Nephron (organoid): ENCODE data around the gene SIGLEC9.

Experiments used
- H3K27ac Mint-ChIP-seq, 3 experiments: 2 replicates each; pipeline ENCODE4 v1.8.0; 2020; ENCODE audit warnings: mixed read lengths in 3 of 3, mild to moderate bottlenecking in 2 of 3, moderate library complexity in 1 of 3
- H3K27me3 Mint-ChIP-seq: 2 replicates; pipeline ENCODE4 v1.8.0; 2021; ENCODE audit warnings: low read depth, mild to moderate bottlenecking, moderate library complexity, mixed read lengths
- H3K36me3 Mint-ChIP-seq: 2 replicates; pipeline ENCODE4 v1.8.0; 2020; ENCODE audit warnings: low read depth, mixed read lengths
- H3K4me1 Mint-ChIP-seq: 2 replicates; pipeline ENCODE4 v1.8.0; 2020; ENCODE audit warnings: mixed read lengths
- H3K4me3 Mint-ChIP-seq, 3 experiments: 2 replicates each; pipeline ENCODE4 v1.8.0; 2020; ENCODE audit warnings: mild to moderate bottlenecking in 3 of 3, mixed read lengths in 3 of 3, moderate library complexity in 2 of 3
- H3K9me3 Mint-ChIP-seq: 2 replicates; pipeline ENCODE4 v1.8.0; 2020; ENCODE audit warnings: mixed read lengths
- TF ChIP-seq, protein P1 (sequence below), 3 experiments: fragments of 200-600 bp; sonication (generic); IDR thresholded peaks; one replicate each; pipeline ENCODE4 v1.5.0; 2021; ENCODE audit warnings: antibody characterized with exemption in 3 of 3; ENCODE audit not compliant: unreplicated experiment in 3 of 3

SIGLEC9 gene

DNA sequence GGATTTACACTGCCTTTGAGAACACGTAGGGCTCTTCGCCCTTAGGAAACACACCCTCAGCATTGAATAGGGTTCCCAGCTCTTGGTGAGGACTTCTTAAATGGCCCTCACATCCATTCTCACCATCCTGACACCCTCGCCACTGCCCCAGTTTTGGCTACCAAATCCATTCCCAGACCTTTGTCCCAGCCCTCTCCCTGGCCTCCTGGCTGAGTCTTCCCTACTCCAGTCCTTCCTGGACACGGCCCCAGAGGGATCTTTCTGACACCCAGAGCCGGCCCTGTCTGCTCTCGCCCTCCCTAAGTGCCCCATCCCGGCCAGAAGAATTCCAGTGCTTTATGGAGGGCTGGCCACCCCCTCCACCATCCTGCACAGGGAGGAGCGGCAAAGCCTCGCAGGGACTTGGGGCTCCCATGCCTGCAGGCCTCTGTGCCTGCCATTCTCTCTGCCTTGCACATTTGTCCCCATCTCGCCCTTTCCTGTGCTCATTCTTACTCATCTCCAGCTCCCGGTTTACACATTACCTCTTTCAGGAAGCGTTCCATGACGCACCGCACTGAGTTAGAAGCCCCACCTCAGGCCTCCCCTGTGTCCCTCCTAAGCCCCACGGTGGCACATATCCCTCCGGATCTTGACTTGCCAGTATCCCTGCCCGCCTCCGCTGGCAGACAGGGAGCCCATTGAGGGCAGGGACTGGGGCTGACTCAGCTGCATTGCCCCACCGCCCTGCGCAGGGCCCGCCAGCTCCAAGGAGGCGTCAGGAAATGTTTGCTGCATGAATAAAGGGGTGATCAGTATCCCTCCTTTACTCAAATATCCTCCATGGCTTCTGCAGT is 31.0 kb upstream of the SIGLEC9 start:
- no peaks in the 10 kb centered on the region for H3K36me3 Mint-ChIP-seq
- TF ChIP-seq, protein P1, sequence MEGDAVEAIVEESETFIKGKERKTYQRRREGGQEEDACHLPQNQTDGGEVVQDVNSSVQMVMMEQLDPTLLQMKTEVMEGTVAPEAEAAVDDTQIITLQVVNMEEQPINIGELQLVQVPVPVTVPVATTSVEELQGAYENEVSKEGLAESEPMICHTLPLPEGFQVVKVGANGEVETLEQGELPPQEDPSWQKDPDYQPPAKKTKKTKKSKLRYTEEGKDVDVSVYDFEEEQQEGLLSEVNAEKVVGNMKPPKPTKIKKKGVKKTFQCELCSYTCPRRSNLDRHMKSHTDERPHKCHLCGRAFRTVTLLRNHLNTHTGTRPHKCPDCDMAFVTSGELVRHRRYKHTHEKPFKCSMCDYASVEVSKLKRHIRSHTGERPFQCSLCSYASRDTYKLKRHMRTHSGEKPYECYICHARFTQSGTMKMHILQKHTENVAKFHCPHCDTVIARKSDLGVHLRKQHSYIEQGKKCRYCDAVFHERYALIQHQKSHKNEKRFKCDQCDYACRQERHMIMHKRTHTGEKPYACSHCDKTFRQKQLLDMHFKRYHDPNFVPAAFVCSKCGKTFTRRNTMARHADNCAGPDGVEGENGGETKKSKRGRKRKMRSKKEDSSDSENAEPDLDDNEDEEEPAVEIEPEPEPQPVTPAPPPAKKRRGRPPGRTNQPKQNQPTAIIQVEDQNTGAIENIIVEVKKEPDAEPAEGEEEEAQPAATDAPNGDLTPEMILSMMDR (IDR thresholded peaks at IDR 0.05; ENCODE audit: unreplicated experiment in 3 of 3) = no peak
- H3K27me3 Mint-ChIP-seq = no peaks in the 10 kb centered on the region
- no peaks in the 10 kb centered on the region for H3K9me3 Mint-ChIP-seq
- no peak overlapping the region for H3K27ac Mint-ChIP-seq
- H3K4me1 Mint-ChIP-seq = no peaks in the 10 kb centered on the region
- H3K4me3 Mint-ChIP-seq = no peak overlapping the region

DNA sequence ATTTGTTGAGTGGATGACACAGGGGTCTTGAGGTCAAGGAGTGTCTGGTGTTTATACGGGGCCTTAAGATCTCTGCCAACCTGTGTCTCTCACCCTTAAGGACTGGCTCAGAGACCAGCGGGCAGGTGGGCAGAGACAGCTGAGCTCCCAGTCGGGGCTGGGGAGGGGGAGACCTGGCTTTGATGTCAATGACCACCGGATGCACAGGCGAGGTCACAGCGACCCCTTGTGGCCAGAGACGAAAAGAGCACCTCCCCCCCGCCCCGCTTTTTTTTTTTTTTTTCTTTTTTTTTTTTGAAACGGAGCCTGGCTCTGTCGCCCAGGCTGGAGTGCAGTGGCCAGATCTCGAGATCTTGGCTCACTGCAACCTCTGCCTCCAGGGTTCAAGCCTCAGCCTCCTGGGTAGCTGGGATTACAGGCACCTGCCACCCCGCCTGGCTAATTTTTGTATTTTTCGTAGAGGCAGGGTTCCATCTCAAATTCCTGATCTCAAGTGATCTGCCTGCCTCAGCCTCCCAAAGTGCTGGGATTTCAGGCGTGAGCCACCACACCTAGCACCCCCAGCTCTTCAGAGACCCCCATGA is 29.9 kb upstream of the SIGLEC9 start:
- TF ChIP-seq, protein P1 (IDR thresholded peaks at IDR 0.05; ENCODE audit: unreplicated experiment in 3 of 3) = peak; percentile 68 to 73 (median 68)
- Mint-ChIP-seq H3K36me3 (no peaks in the 10 kb centered on the region), H3K4me3 (no peak overlapping the region), H3K27me3 (no peaks in the 10 kb centered on the region), H3K27ac (no peak overlapping the region), H3K9me3 (no peaks in the 10 kb centered on the region), H3K4me1 (no peaks in the 10 kb centered on the region)

DNA sequence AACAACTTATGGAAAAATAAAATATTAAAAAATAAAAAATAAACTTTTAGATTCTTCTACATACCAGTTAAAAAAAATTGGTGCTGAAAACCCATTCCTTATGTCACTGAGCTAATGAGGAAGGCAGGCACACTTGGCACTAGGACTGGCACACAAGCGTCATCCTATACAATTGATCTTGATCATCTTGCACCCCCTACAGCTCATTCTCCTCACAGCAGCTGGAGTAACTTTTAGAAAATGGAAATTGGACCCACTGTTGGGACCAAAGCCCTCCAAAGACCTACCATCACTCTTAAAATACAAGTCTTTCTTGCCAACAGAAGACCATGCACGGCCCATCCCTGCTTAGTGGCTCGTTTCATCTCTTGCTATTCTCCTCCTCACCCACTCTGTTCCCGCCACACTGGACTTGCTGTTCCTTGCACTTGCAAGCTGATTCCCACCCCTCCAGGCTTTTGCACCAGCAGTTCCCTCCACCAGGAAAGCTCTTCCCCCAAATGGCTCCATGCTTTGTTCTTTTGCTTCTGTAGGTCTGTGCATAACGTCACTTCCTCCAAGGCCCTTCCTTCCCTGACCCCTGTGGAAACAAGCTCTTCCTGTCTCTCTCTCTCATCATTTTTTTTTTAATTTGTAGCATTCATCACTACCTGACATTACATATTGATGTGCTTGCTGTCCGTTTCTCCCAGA is 28.1 kb upstream of the SIGLEC9 start:
- no peaks in the 10 kb centered on the region for H3K9me3 Mint-ChIP-seq
- H3K4me1 Mint-ChIP-seq = no peaks in the 10 kb centered on the region
- H3K36me3 Mint-ChIP-seq = peaks cover 6% of the 10 kb centered on the region
- H3K27me3 Mint-ChIP-seq = no peaks in the 10 kb centered on the region
- H3K27ac Mint-ChIP-seq = no peak overlapping the region
- no peak overlapping the region for H3K4me3 Mint-ChIP-seq
- TF ChIP-seq, protein P1 (IDR thresholded peaks at IDR 0.05; ENCODE audit: unreplicated experiment in 3 of 3) = peak in 1 of 3 experiments; percentile 15

DNA sequence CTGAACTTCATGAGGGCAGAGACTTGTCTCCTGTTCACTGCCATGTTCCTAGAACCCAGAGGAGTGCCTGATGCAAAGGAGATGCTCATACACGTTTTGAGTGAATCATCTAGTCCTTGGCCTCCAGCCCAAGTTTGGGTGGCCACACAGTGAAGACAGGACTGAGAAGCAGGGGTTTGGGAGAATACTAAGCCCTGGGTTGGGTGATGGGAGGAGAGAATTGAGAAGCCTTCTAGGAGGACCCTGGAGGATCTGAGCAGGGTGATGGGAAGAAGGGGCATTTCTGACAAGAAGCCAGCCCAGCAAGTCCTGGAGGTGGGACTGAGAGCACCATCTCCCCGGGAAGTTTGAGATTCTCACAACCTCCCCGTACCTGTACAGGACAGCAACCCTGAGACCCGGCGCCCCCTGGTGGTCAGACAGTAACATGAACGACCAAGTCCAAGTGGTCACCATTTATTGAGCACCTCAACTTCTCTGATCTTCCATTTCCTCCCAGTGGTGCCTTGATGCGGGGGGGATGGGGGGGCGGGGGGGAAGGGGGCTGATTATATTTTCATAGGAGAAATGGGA is 27.5 kb upstream of the SIGLEC9 start:
- Mint-ChIP-seq H3K4me1 (no peaks in the 10 kb centered on the region), H3K27me3 (no peaks in the 10 kb centered on the region), H3K4me3 (no peak overlapping the region), H3K9me3 (no peaks in the 10 kb centered on the region), H3K27ac (no peak overlapping the region), H3K36me3 (peaks cover 7% of the 10 kb centered on the region)
- TF ChIP-seq, protein P1 (IDR thresholded peaks at IDR 0.05; ENCODE audit: unreplicated experiment in 3 of 3) = peak; percentile 47 to 52 (median 48)

DNA sequence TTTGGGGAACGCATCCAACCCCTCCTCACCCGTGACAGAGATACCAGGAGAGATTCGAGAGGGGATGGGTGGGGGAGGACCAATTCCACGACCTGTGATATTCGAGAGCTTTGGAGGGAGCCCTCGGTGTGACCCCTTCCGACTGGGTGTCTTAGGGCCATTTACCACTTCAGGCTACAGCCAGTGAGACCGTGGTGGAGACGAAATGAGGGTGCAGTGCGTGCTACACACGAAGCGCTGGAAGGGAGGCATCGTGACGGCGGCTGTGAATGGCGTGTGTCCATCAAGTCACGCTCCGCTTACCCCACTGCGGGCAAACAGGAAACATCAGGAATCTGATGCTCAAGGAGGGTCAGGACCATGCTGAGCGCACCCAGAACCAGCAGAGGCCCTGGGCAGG is 26.9 kb upstream of the SIGLEC9 start:
- Mint-ChIP-seq H3K36me3 (peaks cover 7% of the 10 kb centered on the region), H3K9me3 (no peaks in the 10 kb centered on the region), H3K4me1 (no peaks in the 10 kb centered on the region), H3K27me3 (no peaks in the 10 kb centered on the region), H3K4me3 (no peak overlapping the region), H3K27ac (no peak overlapping the region)
- TF ChIP-seq, protein P1 (IDR thresholded peaks at IDR 0.05; ENCODE audit: unreplicated experiment in 3 of 3) = no peak
